Smooth muscle cell (in vitro differentiated cells): ENCODE measurements around the gene DOCK9. TPM values are rescaled to one million over a fixed set of nuclear protein-coding genes. Genes with fewer than 3 reads are reported as not detected.

Experiments used
- DNase-seq: peaks from one replicate; lab custom pipeline; 2025; ENCODE audit not compliant: unreplicated experiment; lab: John Stamatoyannopoulos, UW
- H2AFZ ChIP-seq: fragments of 200-600 bp; sonication (generic); 2 replicates; pipeline ENCODE4 v1.6.0; 2016; ENCODE audit warnings: antibody characterized with exemption, low read depth, mild to moderate bottlenecking
- H3F3A ChIP-seq: fragments of 200-600 bp; sonication (generic); 2 replicates; pipeline ENCODE4 v1.6.0; 2017; ENCODE audit warnings: antibody characterized with exemption, low read depth
- H3K27ac ChIP-seq: fragments of 200-600 bp; sonication (generic); 2 replicates; pipeline ENCODE4 v1.5.1; 2016; ENCODE audit warnings: low read depth, mild to moderate bottlenecking
- H3K27me3 ChIP-seq: fragments of 200-600 bp; sonication (generic); 2 replicates; pipeline ENCODE4 v1.6.1; 2016; ENCODE audit warnings: low read depth, mild to moderate bottlenecking
- H3K36me3 ChIP-seq: fragments of 200-600 bp; sonication (generic); 2 replicates; pipeline ENCODE4 v1.5.1; 2016; ENCODE audit warnings: low read depth
- H3K4me1 ChIP-seq: fragments of 200-600 bp; sonication (generic); 2 replicates; pipeline ENCODE4 v1.5.1; 2016; ENCODE audit warnings: low read depth
- H3K4me2 ChIP-seq: fragments of 200-600 bp; sonication (generic); 2 replicates; pipeline ENCODE4 v1.6.0; 2016; ENCODE audit warnings: mild to moderate bottlenecking
- H3K4me3 ChIP-seq: fragments of 200-600 bp; sonication (generic); 2 replicates; pipeline ENCODE4 v1.5.1; 2016; ENCODE audit warnings: mild to moderate bottlenecking
- H3K79me2 ChIP-seq: fragments of 200-600 bp; sonication (generic); 2 replicates; pipeline ENCODE4 v1.6.0; 2016; ENCODE audit warnings: low read depth, mild to moderate bottlenecking
- H3K9ac ChIP-seq: fragments of 200-600 bp; sonication (generic); 2 replicates; pipeline ENCODE4 v1.6.0; 2016; ENCODE audit warnings: low read depth
- H3K9me3 ChIP-seq: fragments of 200-600 bp; sonication (generic); replicated peaks from 2 replicates; pipeline ENCODE4 v1.5.1; 2016; ENCODE audit warnings: low read depth
- H4K20me1 ChIP-seq: fragments of 200-600 bp; sonication (generic); 2 replicates; pipeline ENCODE4 v1.6.0; 2016; ENCODE audit warnings: low read depth
- CTCF ChIP-seq: fragments of 200-600 bp; sonication (generic); IDR thresholded peaks from 2 replicates; pipeline ENCODE4 v1.5.1; 2017; ENCODE audit warnings: borderline replicate concordance, mild to moderate bottlenecking, antibody characterized with exemption; ENCODE audit not compliant: insufficient read depth, poor library complexity, severe bottlenecking
- WGBS: methylation state at CpG from one replicate; pipeline ENCODE4 v1.1.7; 2016; ENCODE audit warnings: low lambda C conversion rate; 5-methylcytosine and 5-hydroxymethylcytosine counted together
- polyA plus RNA-seq: library from polyadenylated mRNA; unstranded; fragments of >200 nt; fragmentation: Nextera tagmentation; extraction: Ambion mirVana; gene quantifications from 2 replicates; pipeline ENCODE4 v1.2.1, GENCODE V29; 2016
- total RNA-seq: library from RNA; depleted of rRNA; stranded (reverse); fragments of >200 nt; gene quantifications from 2 replicates; pipeline ENCODE4 v1.2.3, GENCODE V29; 2014

DOCK9 gene
- total and polyA plus RNA-seq, 2 experiments from 2014 or later = 5.7 to 25.1 TPM

GRCh38 chr13:98893371-98893770 is 84.5 kb downstream of the DOCK9 start:
- WGBS = 93% methylated on average over 5 of the region's 5 CpGs
- H3K4me1 ChIP-seq = no peaks in the 10 kb centered on the region

GRCh38 chr13:98892821-98893220 is 85.0 kb downstream of the DOCK9 start:
- Histone ChIP-seq H4K20me1 (no peaks in the 10 kb centered on the region), H3K36me3 (no peaks in the 10 kb centered on the region), H3F3A (peaks cover 10% of the 10 kb centered on the region), H3K9me3 (no peaks in the 10 kb centered on the region), H3K9ac (no peak overlapping the region), H3K27me3 (no peaks in the 10 kb centered on the region), H2AFZ (no peak overlapping the region), H3K4me1 (no peaks in the 10 kb centered on the region), H3K79me2 (no peaks in the 10 kb centered on the region), H3K4me3 (no peak overlapping the region), H3K4me2 (no peak overlapping the region), H3K27ac (no peak overlapping the region)
- DNase-seq = no peak
- WGBS = 84% methylated on average over 5 of the region's 5 CpGs
- no peak for TF ChIP-seq CTCF

More at GRCh38 chr13:98893371-98893770, 84.5 kb downstream of the DOCK9 start:
- H3K9me3 ChIP-seq = no peaks in the 10 kb centered on the region
- no peak overlapping the region for H3K4me2 ChIP-seq
- no peak overlapping the region for H3K4me3 ChIP-seq
- H3K79me2 ChIP-seq = no peaks in the 10 kb centered on the region
- no peak for TF ChIP-seq CTCF
- peaks cover 10% of the 10 kb centered on the region for H3F3A ChIP-seq
- no peaks in the 10 kb centered on the region for H3K27me3 ChIP-seq
- H4K20me1 ChIP-seq = no peaks in the 10 kb centered on the region
- no peak overlapping the region for H2AFZ ChIP-seq
- DNase-seq = no peak
- H3K9ac ChIP-seq = no peak overlapping the region
- no peaks in the 10 kb centered on the region for H3K36me3 ChIP-seq
- no peak overlapping the region for H3K27ac ChIP-seq

GRCh38 chr13:98892077-98892476 is 85.8 kb downstream of the DOCK9 start:
- no peaks in the 10 kb centered on the region for H3K4me1 ChIP-seq
- H3K27me3 ChIP-seq = no peaks in the 10 kb centered on the region
- H3K36me3 ChIP-seq = no peaks in the 10 kb centered on the region
- no peak overlapping the region for H3K27ac ChIP-seq
- WGBS = 45% methylated on average over 3 of the region's 3 CpGs
- no peak overlapping the region for H3K9ac ChIP-seq
- DNase-seq = no peak
- H3K9me3 ChIP-seq = no peaks in the 10 kb centered on the region
- H3F3A ChIP-seq = peaks cover 10% of the 10 kb centered on the region
- no peaks in the 10 kb centered on the region for H3K79me2 ChIP-seq
- no peak overlapping the region for H2AFZ ChIP-seq
- no peaks in the 10 kb centered on the region for H4K20me1 ChIP-seq
- H3K4me3 ChIP-seq = no peak overlapping the region
- no peak for TF ChIP-seq CTCF
- H3K4me2 ChIP-seq = no peak overlapping the region

GRCh38 chr13:98890925-98891324 is 86.9 kb downstream of the DOCK9 start:
- H3K9ac ChIP-seq = no peak overlapping the region
- no peaks in the 10 kb centered on the region for H3K36me3 ChIP-seq
- peak overlapping the region; percentile 85 for H3K27ac ChIP-seq
- WGBS = 76% methylated on average over 5 of the region's 5 CpGs
- H3K4me1 ChIP-seq = no peaks in the 10 kb centered on the region
- no peak overlapping the region for H3K4me3 ChIP-seq
- H3K4me2 ChIP-seq = peak overlapping the region; percentile 17
- DNase-seq = no peak
- H4K20me1 ChIP-seq = no peaks in the 10 kb centered on the region
- no peaks in the 10 kb centered on the region for H3K79me2 ChIP-seq
- H3K9me3 ChIP-seq = no peaks in the 10 kb centered on the region
- peaks cover 10% of the 10 kb centered on the region for H3F3A ChIP-seq
- no peak for TF ChIP-seq CTCF
- H2AFZ ChIP-seq = no peak overlapping the region
- H3K27me3 ChIP-seq = no peaks in the 10 kb centered on the region
